NCI-H2227 (cell line): ENCODE measurements around the gene ANKRD13C.

Source experiments
- DNase-seq: peaks from one replicate; lab custom pipeline; 2025; ENCODE audit not compliant: unreplicated experiment; lab: John Stamatoyannopoulos, UW

Gene ANKRD13C

GRCh38 chr1:70299472-70299871, 55.0 kb downstream of the ANKRD13C start:
- DNase-seq = no peak

- no peak for DNase-seq
These were observed 58.8 kb downstream of the ANKRD13C start for GRCh38 chr1:70295749-70296148.

DNA sequence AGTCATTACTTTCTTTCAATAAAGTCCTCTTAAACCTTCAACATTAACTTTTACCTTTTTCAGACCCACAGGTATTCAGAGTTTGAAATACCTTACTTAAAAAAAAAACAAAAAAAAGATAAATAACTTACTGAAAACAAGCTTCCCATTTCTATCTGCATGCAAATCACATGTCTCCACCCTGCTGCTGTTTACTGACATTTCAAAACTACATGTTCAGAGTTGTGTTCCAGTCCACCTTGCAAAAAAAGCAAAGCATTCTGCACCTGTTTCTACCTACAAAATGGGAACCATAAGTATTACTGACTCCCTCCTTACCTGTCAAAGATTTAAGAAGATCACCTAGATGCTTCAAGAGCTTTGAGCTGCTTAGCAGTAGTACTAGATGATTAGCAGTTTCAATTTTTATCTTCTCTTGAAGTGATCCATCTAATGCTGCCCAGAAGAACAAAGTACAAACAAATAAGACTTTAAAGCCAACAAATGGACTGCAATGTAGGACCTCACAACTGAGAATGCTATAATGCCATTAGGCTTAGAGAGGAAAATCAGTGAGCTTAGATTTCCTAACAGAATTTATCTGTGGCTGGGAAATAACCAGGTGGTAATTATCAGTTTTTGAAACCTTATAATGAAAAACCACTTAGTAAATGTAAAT, 61.2 kb downstream of the ANKRD13C start:
- DNase-seq = no peak

- no peak for DNase-seq
These were observed 64.3 kb downstream of the ANKRD13C start for GRCh38 chr1:70290218-70290617.

DNA sequence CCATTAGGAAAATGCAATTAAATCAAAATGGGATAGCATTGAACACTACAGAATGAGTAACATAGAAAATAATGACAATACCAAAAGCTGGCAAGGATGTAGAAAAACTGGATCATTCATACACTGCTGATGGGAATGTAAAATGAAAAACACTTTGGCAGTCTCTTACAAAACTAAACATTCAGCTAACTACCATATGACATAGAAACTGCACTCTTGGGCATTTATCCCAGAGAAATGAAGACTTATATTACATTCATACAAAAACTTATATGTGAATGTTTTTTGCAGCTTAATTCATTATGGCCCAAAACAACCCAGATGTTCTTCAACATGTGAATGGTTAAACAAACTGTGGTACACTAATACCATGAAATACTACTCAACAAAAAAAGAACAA, 66.4 kb downstream of the ANKRD13C start:
- no peak for DNase-seq

- no peak for DNase-seq
These were observed 68.1 kb downstream of the ANKRD13C start for GRCh38 chr1:70286453-70286852.

DNA sequence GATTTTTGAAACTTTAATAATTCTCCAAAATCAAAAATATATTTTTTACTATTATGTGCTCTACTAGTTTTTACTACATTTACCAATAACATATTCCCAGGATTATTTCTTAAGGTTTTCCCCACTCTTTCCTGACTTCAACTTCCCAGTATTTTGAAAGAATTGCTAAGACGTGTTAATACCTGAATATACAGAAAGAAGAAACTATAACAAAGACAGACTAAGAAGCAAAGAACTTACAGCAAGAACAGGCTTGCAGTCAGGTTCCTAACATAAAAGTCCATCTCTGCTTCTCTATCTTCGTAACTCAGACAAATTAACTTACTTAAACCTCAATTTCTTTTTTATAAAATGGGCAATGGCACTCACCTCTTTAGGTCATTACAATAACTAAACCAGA, 70.2 kb downstream of the ANKRD13C start:
- no peak for DNase-seq

DNA sequence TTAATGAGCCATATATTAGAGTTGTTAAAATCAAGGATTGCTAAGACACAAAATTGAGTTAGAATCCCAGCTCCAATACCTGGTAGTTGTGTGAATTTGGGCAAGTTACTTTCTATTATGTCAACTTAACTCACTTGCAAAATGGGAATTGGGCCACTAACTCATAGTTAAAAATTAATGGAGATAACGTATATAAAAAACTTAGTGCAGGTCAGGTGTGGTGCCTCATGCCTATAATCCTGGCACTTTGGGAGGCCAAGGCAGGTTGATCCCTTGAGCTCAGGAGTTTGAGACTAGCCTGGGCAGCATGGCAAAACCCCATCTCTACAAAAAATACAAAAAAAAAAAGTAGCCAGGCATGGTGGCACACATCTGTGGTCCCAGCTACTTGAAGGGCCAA, 75.8 kb downstream of the ANKRD13C start:
- no peak for DNase-seq

DNA sequence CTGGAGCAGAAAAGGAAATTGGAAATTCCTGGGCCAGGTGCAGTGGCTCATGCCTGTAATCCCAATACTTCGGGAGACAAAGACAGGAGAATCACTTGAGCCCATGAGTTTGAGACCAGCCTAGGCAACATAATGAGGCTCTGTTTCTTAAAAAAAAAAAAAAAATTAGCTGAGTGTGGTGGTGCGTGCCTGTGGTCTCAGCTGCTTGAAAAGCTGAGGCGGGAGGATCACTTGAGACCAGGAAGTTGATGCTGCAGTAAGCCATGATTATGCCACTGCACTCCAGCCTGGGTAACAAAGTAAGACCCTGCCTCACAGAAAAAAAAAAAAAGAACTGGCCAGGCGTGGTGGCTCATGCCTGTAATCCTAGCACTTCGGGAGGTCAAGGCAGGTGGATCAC, 76.6 kb downstream of the ANKRD13C start:
- DNase-seq = no peak

DNA sequence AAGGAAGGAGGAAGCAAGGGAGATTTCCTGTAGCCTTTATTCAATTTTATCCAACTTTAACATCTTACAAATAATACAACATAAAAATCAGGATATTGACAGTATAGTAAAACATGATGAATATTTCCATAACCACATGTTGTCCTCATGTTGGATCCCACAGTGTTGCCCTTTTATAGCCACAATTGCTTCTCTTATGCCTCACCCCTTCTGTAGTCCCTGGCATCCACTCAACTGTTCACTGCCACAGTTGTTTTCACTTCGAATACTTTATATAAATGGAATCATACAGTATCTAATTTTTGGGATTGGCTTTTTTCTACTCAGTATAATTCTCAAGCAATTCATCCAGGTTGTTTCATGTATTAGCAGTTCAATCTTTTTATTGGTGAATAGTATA, 88.6 kb downstream of the ANKRD13C start:
- no peak for DNase-seq

DNA sequence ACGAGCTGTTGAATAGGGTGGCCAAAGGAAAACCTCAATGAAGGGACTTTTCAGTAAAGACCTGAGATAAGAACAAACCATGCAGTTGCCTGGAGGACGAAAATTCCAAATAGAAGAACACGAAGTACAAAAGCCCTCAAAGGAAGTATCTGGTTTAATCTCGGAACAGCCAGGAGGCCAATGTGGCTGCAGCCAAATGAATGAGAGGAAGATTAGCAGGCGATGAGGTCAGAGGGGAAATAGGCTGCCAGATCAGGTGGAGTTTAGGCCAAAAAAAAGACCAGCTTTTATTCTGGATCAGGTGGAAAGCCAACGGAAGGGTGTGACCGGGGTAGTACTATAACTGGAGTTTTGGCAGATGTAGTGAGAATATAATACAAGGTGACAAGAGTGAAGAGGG, 89.7 kb downstream of the ANKRD13C start:
- no peak for DNase-seq

- DNase-seq = no peak
These were observed 97.9 kb downstream of the ANKRD13C start for GRCh38 chr1:70256664-70257063.

DNA sequence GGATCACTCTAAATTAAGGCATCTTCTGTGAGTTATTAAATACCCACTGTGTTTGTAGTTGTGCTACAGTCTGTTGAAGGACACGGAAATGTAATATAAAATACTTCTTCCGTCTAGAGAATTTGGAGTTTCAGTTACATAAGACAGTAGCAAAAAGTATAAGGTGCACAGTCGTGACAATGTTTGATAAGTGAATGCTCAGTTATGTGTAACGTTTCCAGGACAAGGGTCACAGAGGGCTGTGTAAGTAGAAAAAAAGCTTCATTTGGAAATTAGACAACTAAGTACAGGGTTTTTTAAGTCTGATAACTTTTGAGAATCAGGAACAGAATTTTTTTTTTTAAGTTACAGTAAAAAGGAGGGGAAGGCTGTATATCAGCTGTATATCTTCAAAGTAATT, 105.8 kb downstream of the ANKRD13C start:
- DNase-seq = no peak

DNA sequence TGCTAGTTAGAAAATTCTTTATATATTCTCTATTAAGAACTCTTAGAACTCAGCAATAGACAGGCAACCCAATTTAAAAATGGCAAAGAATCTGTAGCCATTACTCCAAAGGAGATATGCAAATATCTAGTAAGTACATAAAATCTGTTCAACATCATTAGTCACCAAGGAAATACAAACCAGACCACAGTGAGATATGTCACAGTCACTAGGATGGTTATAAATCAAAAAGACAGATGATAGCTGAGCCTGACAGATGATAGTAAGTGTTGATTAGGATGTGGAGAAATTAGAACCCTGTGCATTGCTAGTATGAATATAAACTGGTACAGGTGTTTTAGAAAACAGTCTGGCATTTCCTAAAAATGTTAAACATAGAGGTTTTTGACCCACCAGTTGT, 106.8 kb downstream of the ANKRD13C start:
- DNase-seq = no peak

DNA sequence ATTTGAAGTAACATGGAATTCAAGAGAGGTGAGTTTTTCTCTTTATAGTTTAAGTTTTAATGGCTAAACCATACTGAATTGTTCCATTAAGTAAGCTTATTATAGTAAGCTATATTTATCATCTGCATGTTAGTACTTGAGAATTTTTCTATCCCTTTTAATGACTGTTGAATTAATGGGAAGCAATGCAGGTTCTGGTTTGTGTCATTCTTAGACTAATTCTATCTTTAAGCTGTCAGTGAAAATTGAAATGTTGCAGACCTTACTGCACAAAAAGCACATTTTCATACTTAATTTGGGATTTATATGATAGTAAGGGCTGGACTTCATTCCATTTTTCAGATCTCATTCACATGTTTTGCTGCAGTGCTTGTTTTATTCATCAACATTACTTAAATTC, 107.4 kb downstream of the ANKRD13C start:
- no peak for DNase-seq

DNA sequence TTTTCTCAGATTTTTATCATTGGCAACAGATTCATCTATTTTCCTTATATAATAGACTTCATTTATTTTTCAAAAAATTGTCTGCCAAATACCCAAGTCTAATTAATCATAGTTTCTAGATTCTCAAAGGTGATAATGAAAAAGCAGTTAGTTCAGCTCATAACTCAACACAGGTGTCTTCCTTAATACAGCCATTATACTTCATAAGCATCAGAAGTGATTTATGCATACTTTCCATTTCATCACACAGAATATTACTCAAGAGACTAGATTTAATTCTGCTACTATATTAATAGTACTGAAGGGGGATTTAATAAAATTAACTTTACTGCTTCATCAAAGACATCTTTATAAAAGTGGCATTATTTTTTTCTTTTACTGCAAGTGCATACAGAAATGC, 114.6 kb downstream of the ANKRD13C start:
- no peak for DNase-seq

DNA sequence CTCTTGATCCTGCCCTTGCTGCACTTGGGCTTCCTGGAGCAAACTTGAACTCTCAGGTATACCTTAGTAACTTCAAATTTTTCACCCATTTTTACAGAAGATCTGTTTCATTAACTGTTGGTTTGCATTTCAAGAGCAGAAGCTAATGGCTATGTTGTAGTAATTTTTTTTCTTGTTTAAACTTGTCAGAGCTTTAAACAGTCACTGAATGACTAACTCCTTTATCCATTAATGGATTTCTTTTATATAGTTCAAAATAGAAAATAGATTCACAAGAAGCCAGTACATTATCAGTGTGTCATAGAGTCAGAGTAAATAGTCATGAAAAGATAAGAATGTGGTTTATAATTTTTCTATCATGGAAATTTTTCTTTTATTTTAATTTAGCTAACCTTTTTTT, 119.8 kb downstream of the ANKRD13C start:
- no peak for DNase-seq

GRCh38 chr1:70231475-70231874, 123.0 kb downstream of the ANKRD13C start:
- no peak for DNase-seq

- DNase-seq = no peak
These were observed 125.9 kb downstream of the ANKRD13C start for GRCh38 chr1:70228670-70229069.

DNA sequence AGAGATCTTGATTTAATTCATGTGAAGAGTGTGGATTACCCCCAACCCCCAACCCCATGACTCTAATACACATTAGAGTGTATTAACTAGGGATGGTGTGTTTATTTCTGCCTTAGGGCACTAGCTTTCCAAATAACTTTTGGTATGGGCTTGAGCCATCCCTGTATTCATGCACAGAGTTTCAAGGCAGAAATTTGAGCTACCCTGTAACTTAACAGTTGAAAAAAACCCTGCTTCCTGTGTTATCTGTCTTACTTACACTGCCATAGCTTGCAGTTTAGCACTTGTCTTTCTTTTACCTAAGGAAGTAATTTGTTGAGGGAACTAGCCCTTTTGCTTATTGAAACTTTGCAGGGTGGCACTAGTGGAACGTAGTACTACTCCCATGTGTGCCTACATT, 127.1 kb downstream of the ANKRD13C start:
- DNase-seq = no peak

DNA sequence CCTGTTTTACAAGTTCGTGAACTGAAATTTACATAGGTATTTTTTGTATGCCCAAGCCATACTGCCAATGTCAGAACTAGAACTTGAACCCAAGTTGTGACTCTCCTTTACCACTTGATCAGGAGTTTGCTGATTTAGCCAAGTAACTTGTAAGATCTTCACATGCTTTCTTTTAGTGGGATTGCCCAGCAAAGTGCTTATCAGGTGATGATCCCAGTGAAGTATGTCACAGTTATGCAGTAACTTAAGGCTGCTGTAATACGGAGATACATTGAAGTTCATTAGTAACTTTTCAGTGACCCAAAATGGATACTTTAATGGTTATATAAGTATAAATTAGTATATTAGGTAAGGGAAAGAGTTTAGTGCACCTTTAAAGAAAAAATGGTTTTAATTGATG, 129.6 kb downstream of the ANKRD13C start:
- no peak for DNase-seq

DNA sequence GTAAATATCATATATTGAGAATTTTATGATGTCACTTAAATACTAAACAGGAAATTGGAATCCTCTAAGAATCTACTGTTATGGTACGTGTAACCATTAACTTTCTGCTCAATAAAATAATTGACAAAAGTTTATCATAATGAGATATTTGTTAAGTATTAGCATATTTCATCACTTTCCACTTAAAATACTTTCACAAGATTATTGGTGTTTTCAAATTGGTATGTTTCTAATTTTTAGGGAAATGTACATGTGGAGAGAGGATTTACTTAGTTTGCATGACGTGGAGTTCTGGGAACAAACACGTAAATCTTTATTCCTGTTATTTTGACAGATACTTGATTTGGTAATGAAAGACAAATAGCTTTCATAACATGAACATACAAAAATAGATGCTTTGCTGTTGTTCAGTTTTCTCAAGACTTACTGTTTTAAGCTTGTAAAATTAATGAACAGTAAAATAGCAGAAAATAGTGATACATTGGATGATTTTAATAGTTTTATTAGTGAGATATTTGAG, 131.7 kb downstream of the ANKRD13C start:
- DNase-seq = no peak
